Measurements from ENCODE around the gene PDE8A. TPM values are rescaled to one million over a fixed set of nuclear protein-coding genes. Genes with fewer than 3 reads are reported as not detected.

Gene PDE8A
- total and polyA plus RNA-seq, 10 of the 15 experiments (the other 5 are each of a cell fraction or from before 2014, with no cell fraction given): 6.7 to 69.2 (median 27.2) TPM

GRCh38 chr15:85171736-85172135, 190.1 kb downstream of the PDE8A start:
- DNase-seq (ENCODE audit: low read depth, low spot score): no peak
- H3K4me2 ChIP-seq (ENCODE audit: control insufficient read depth, insufficient read depth): no peak overlapping the region
- no peaks in the 10 kb centered on the region for H3K79me2 ChIP-seq (ENCODE audit: control insufficient read depth, insufficient read depth, low read length)
- H3K36me3 ChIP-seq (ENCODE audit: control insufficient read depth in 2 of 2, insufficient read depth in 2 of 2, low read length in 1 of 2): no peaks in the 10 kb centered on the region
- ChIA-PET SMC1A (ENCODE audit: uncharacterized antibody, unreplicated experiment) (no interaction called here), RAD21 (ENCODE audit: unreplicated experiment) (no interaction called here), CTCF (no interaction called here), POLR2A (no interaction called here)
- no peaks in the 10 kb centered on the region for H4K20me1 ChIP-seq (ENCODE audit: control insufficient read depth, insufficient read depth)
- in situ Hi-C loops (cut with MboI): no loop called here
- no peak for FAIRE-seq
- no peak overlapping the region for H3K27ac ChIP-seq (ENCODE audit: control insufficient read depth, insufficient read depth)
- TF ChIP-seq GABPA (IDR thresholded peaks at IDR 0.05; ENCODE audit: low read depth) (no peak), EGR1 (IDR thresholded peaks at IDR 0.05; ENCODE audit: borderline replicate concordance in 1 of 2, low read depth in 2 of 2, low read length in 2 of 2) (no peak), IKZF2 (IDR thresholded peaks at IDR 0.05) (no peak), POLR2A (IDR thresholded peaks at IDR 0.05; ENCODE audit: low read depth, low read length) (no peak)
- no peaks in the 10 kb centered on the region; the same call in 2 of the 3 replicates for H3K9me3 ChIP-seq (replicated peaks; ENCODE audit: control insufficient read depth, insufficient read depth, low read length)
- intact Hi-C loops (cut with micrococcal nuclease; ENCODE audit: unreplicated experiment): no loop called here
- no peak overlapping the region for H2AFZ ChIP-seq (ENCODE audit: control insufficient read depth, low read depth, low read length)
- no TSS peak for BruUV-seq (replicated peaks)
- ATAC-seq: no peak
- WGBS (ENCODE audit: insufficient coverage, insufficient replicate concordance, low lambda C conversion rate, missing lambda C conversion rate): 13% methylated on average over 4 of the region's 4 CpGs
- no peaks in the 10 kb centered on the region for H3K4me1 ChIP-seq (ENCODE audit: control insufficient read depth, insufficient read depth, low read length)
- peaks cover 3 to 4% of the 10 kb centered on the region in 2 experiments; a peak in 3 of 4 replicates for H3K27me3 ChIP-seq (replicated peaks in 1 of 2; ENCODE audit: control insufficient read depth in 2 of 2, insufficient read depth in 2 of 2, low read length in 1 of 2)
- H3K9ac ChIP-seq (ENCODE audit: control insufficient read depth, insufficient read depth, low read length): no peak overlapping the region
- no peak overlapping the region for H3K4me3 ChIP-seq

- ChIA-PET SMC1A (ENCODE audit: uncharacterized antibody, unreplicated experiment) (interaction anchor here (0.5 kb wide), 1 partner anchor 860 kb away, joined by 3 read pairs; no protein-coding TSS in a partner anchor), RAD21 (ENCODE audit: unreplicated experiment) (interaction anchor here (0.7 kb wide), 1 partner anchor 372 kb away, joined by 3 read pairs; no protein-coding TSS in a partner anchor), POLR2A (no interaction called here), CTCF (no interaction called here)
- TF ChIP-seq NR2C1 (IDR thresholded peaks at IDR 0.05) (no peak), ZBTB4 (CRISPR knock-in tag; IDR thresholded peaks at IDR 0.05) (no peak), ZSCAN29 (IDR thresholded peaks at IDR 0.05) (no peak), CBX3 (IDR thresholded peaks at IDR 0.05; ENCODE audit: borderline replicate concordance, low read depth) (no peak), IRF4 (IDR thresholded peaks at IDR 0.05; ENCODE audit: low read depth, low read length) (no peak)
- H4K20me1 ChIP-seq (ENCODE audit: control insufficient read depth, insufficient read depth): no peaks in the 10 kb centered on the region
- no TSS peak for BruUV-seq (replicated peaks)
- H3K27ac ChIP-seq (ENCODE audit: control insufficient read depth, insufficient read depth): no peak overlapping the region
- H3K79me2 ChIP-seq (ENCODE audit: control insufficient read depth, insufficient read depth, low read length): no peaks in the 10 kb centered on the region
- in situ Hi-C loops (cut with MboI) (no loop called here), intact Hi-C loops (cut with micrococcal nuclease; ENCODE audit: unreplicated experiment) (no loop called here)
- no peak overlapping the region for H3K9ac ChIP-seq (ENCODE audit: control insufficient read depth, insufficient read depth, low read length)
- no peak overlapping the region for H3K4me2 ChIP-seq (ENCODE audit: control insufficient read depth, insufficient read depth)
- no peak overlapping the region for H3K4me3 ChIP-seq
- H2AFZ ChIP-seq (ENCODE audit: control insufficient read depth, low read depth, low read length): no peak overlapping the region
- H3K36me3 ChIP-seq (ENCODE audit: control insufficient read depth in 2 of 2, insufficient read depth in 2 of 2, low read length in 1 of 2): no peaks in the 10 kb centered on the region
- no peaks in the 10 kb centered on the region; the same call in 2 of the 3 replicates for H3K9me3 ChIP-seq (replicated peaks; ENCODE audit: control insufficient read depth, insufficient read depth, low read length)
- no peaks in the 10 kb centered on the region for H3K4me1 ChIP-seq (ENCODE audit: control insufficient read depth, insufficient read depth, low read length)
- ATAC-seq (no peak), DNase-seq (ENCODE audit: low read depth, low spot score) (no peak), FAIRE-seq (no peak)
- peaks cover 2 to 3% of the 10 kb centered on the region in 2 experiments; a peak in 3 of 4 replicates for H3K27me3 ChIP-seq (replicated peaks in 1 of 2; ENCODE audit: control insufficient read depth in 2 of 2, insufficient read depth in 2 of 2, low read length in 1 of 2)
- 46% methylated on average over 6 of the region's 6 CpGs for WGBS (ENCODE audit: insufficient coverage, insufficient replicate concordance, low lambda C conversion rate, missing lambda C conversion rate)
These were observed 191.3 kb downstream of the PDE8A start for GRCh38 chr15:85172846-85173490.
